ENCODE results near the gene CRIM1. TPM values are rescaled to one million over a fixed set of nuclear protein-coding genes. Genes with fewer than 3 reads are reported as not detected.

CRIM1 gene
- total and polyA plus RNA-seq, 2 of the 8 experiments (the other 6 are each of a cell fraction or from before 2014, with no cell fraction given) = 9.4 to 28.4 TPM

DNA sequence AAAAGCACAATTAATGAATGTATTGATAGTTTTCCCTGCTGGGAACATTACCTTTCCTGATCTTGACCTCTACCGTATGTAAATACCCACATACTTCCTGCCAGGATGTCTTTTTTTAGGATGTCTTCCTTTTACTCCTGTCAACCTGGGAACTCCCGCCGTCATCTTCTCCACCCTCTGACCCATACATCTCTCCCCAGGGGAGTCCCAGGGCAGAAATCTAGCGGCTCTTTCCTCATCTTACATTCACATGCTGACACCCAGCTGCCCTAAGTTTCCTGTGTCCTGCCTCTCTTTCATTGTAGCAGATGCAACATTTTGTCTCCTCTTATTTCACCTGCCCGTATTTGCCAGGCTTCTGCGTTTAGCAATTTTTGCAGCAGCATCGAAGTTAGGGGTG lies 107.8 kb downstream of the CRIM1 start:
- H3K9ac ChIP-seq (replicated peaks in 1 of 4; ENCODE audit: extremely low read depth in 1 of 4, low read depth in 3 of 4, low read length in 3 of 4) = no peak overlapping the region
- no peak overlapping the region for H3K27ac ChIP-seq (ENCODE audit: low read depth, low read length)
- H3K27me3 ChIP-seq (replicated peaks in 1 of 4; ENCODE audit: control insufficient read depth in 3 of 4, extremely low read depth in 1 of 4, insufficient read depth in 3 of 4, low read length in 3 of 4) = no peaks in the 10 kb centered on the region
- TF ChIP-seq POLR2A (IDR thresholded peaks at IDR 0.05; ENCODE audit: control extremely low read depth in 1 of 2, low read depth in 2 of 2, low read length in 2 of 2) = no peak
- no peak for TF ChIP-seq RAD21 (IDR thresholded peaks at IDR 0.05 in 1 of 2, conservative IDR thresholded peaks at IDR 0.05 in 1 of 2; ENCODE audit: low read depth in 2 of 2, low read length in 2 of 2)
- TF ChIP-seq, protein P1, sequence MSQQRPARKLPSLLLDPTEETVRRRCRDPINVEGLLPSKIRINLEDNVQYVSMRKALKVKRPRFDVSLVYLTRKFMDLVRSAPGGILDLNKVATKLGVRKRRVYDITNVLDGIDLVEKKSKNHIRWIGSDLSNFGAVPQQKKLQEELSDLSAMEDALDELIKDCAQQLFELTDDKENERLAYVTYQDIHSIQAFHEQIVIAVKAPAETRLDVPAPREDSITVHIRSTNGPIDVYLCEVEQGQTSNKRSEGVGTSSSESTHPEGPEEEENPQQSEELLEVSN (IDR thresholded peaks at IDR 0.05) = no peak
- no peak for TF ChIP-seq HDAC6 (IDR thresholded peaks at IDR 0.05; ENCODE audit: low read depth, low read length)
- TF ChIP-seq, protein P2, sequence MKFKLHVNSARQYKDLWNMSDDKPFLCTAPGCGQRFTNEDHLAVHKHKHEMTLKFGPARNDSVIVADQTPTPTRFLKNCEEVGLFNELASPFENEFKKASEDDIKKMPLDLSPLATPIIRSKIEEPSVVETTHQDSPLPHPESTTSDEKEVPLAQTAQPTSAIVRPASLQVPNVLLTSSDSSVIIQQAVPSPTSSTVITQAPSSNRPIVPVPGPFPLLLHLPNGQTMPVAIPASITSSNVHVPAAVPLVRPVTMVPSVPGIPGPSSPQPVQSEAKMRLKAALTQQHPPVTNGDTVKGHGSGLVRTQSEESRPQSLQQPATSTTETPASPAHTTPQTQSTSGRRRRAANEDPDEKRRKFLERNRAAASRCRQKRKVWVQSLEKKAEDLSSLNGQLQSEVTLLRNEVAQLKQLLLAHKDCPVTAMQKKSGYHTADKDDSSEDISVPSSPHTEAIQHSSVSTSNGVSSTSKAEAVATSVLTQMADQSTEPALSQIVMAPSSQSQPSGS (IDR thresholded peaks at IDR 0.05; ENCODE audit: low read length) = no peak
- TF ChIP-seq BRCA1 (IDR thresholded peaks at IDR 0.05; ENCODE audit: low read depth, low read length) = no peak
- TF ChIP-seq TEAD4 (IDR thresholded peaks at IDR 0.05; ENCODE audit: low read depth, low read length) = no peak
- H2BK120ac ChIP-seq (replicated peaks; ENCODE audit: low read depth, low read length) = no peak overlapping the region
- no peak overlapping the region for H3K14ac ChIP-seq (ENCODE audit: insufficient read length)
- H4K91ac ChIP-seq (replicated peaks; ENCODE audit: insufficient read length, low read length) = no peak overlapping the region
- DNase-seq (ENCODE audit: low read depth in 1 of 2, low spot score in 2 of 2) = no peak
- no peak overlapping the region for H3K18ac ChIP-seq (ENCODE audit: extremely low read depth, low read length)
- 65% methylated on average over 7 of the region's 7 CpGs; no CpG with 5 or more reads in 1 of the 2 experiments for WGBS, 2 experiments (ENCODE audit: extremely low coverage in 1 of 2, insufficient coverage in 1 of 2, insufficient read length in 1 of 2, insufficient replicate concordance in 2 of 2, low coverage in 1 of 2, low lambda C conversion rate in 2 of 2, missing lambda C conversion rate in 1 of 2)
- no peak overlapping the region for H3K4me3 ChIP-seq (ENCODE audit: extremely low read depth in 1 of 4, insufficient read depth in 2 of 4, low read depth in 3 of 4, low read length in 4 of 4)
- H3K4me1 ChIP-seq (replicated peaks in 1 of 4; ENCODE audit: control insufficient read depth in 3 of 4, insufficient read depth in 4 of 4, low read length in 3 of 4) = peaks cover 9 to 33% (median 28%) of the 10 kb centered on the region in 4 experiments
- no peaks in the 10 kb centered on the region for H4K20me1 ChIP-seq (replicated peaks in 1 of 2; ENCODE audit: control insufficient read depth in 1 of 2, insufficient read depth in 2 of 2, low read length in 2 of 2)
- no peaks in the 10 kb centered on the region; the same call in 1 of the 2 replicates for H3K79me1 ChIP-seq (ENCODE audit: low read depth, low read length)
- no peak overlapping the region for H2BK15ac ChIP-seq (ENCODE audit: low read length)
- no peak overlapping the region for H2BK12ac ChIP-seq (ENCODE audit: low read depth, low read length)
- no peak overlapping the region; a peak in 1 of 4 replicates for H3K4me2 ChIP-seq (ENCODE audit: insufficient read depth in 1 of 2, low read depth in 2 of 2, low read length in 2 of 2)
- no peak overlapping the region for H4K5ac ChIP-seq (ENCODE audit: insufficient read length, low read depth, low read length)
- no peak overlapping the region for H3K23ac ChIP-seq (ENCODE audit: insufficient read length)
- no peak for FAIRE-seq
- peaks cover 6 to 16% (median 12%) of the 10 kb centered on the region in 4 experiments; a peak in 6 of 8 replicates for H3K36me3 ChIP-seq (ENCODE audit: control insufficient read depth in 2 of 4, insufficient read depth in 4 of 4, low read length in 3 of 4)
- no peak overlapping the region for H2AK5ac ChIP-seq (ENCODE audit: low read depth, low read length)
- H3K56ac ChIP-seq (replicated peaks; ENCODE audit: insufficient read length, low read depth, low read length) = no peak overlapping the region
- no peak overlapping the region for H4K8ac ChIP-seq (ENCODE audit: extremely low read depth, insufficient read depth, low read length)
- peaks cover 0 to 22% of the 10 kb centered on the region in 2 experiments; a peak in 3 of 4 replicates for H3K79me2 ChIP-seq (ENCODE audit: control insufficient read depth in 1 of 2, insufficient read depth in 2 of 2, low read length in 2 of 2)
- no peaks in the 10 kb centered on the region for H3K9me3 ChIP-seq (ENCODE audit: insufficient read depth in 2 of 2, low read depth in 1 of 2, low read length in 1 of 2)
- no peak overlapping the region for H2AFZ ChIP-seq (ENCODE audit: low read length)
- CTCF ChIA-PET (ENCODE audit: partially characterized antibody) = interaction anchor here (0.7 to 2.1 kb wide), 5 partner anchors 9 to 201 kb away, joined by 3 to 8 read pairs (median 3); no protein-coding TSS in a partner anchor
- 0 out of 2 replicates have a peak overlapping the region, but pooled peaks have one; percentile 38 for H2BK5ac ChIP-seq (ENCODE audit: low read depth, low read length)
- POLR2A ChIA-PET (ENCODE audit: partially characterized antibody) = no interaction called here
- 0 out of 2 replicates have a peak, but pooled peaks cover 3% of the 10 kb centered on the region for H3K23me2 ChIP-seq (ENCODE audit: low read depth, low read length)
- no peak overlapping the region for H3K4ac ChIP-seq (replicated peaks; ENCODE audit: insufficient read length, low read depth, low read length)
- no peak overlapping the region for H2BK20ac ChIP-seq (ENCODE audit: low read length)
